HTR-8/SVneo (cell line): ENCODE data around the gene SLC39A9.
"Not testable (repeated sequence)": the region's sequence is repeated elsewhere in the genome, so short reads cannot be mapped to it uniquely, and the experiment has no call there.

ENCODE experiments used
- DNase-seq: peaks from one replicate; pipeline ENCODE4 v3.0.0; 2011; ENCODE audit warnings: low spot score, mixed read lengths; ENCODE audit not compliant: insufficient read length
- FAIRE-seq: peaks from 2 replicates; lab custom pipeline; 2011; peaks lifted over from hg19 to GRCh38; lab: Jason Lieb, UNC

Gene SLC39A9

DNA sequence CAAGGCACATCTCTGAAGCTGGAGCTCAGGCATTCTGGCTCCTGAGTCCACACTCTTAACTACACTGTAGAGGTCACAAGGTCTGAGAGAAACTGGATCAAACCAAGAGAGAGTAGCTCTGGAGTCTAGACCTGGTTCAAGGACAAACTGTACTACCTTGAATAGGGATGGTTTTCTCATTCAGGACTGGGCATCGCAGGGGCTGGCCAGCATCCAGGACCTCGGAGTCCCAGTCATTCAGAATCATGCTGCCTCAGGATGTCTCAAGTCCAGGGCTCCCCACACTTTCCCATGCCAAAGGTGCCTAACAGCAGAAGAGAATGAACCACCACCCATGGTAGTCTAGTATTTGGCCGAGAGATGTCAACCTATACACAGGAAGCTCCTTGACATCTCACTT is 72.9 kb downstream of the SLC39A9 start:
- no peak for DNase-seq
- FAIRE-seq, result no peak

DNA sequence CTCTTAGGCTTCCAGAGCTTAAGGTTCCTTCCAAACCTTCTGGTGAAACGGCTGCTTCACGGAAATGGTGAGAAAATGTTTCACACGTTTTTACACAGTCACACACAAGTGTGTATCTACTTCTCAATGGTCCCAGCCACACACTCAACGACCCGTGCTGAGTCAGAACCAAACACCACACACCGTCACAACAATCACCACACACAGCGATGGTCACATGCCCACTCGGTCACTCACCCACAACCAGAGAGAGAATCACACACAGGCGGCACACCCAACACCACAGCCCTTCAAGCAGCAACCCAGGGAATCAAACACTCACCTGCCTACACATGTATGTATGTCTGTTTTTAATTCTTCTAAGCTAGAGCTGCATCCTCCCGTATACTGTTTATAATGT is 73.4 kb downstream of the SLC39A9 start:
- FAIRE-seq, result peak; percentile 96
- DNase-seq, result no peak

DNA sequence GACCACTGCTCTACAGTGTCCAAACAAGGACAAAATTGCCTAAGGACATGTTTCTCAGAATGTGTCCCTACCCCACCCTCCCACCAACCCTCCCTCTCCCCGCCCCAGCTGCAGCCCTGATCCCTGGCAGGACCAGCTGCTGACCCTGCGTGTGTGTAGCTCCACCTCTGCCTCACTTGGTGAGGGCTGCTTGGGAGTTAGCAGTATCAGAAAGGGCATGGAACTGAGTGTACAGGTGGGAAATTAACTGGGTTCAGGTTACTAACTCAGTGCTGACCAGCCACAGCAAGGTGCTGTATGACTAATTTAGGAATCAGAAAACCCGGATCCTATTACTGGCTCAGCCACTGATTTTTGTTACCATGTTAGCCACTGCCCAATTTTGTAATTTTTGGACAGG is 74.8 kb downstream of the SLC39A9 start:
- DNase-seq, result no peak
- FAIRE-seq, result peak; percentile 87

DNA sequence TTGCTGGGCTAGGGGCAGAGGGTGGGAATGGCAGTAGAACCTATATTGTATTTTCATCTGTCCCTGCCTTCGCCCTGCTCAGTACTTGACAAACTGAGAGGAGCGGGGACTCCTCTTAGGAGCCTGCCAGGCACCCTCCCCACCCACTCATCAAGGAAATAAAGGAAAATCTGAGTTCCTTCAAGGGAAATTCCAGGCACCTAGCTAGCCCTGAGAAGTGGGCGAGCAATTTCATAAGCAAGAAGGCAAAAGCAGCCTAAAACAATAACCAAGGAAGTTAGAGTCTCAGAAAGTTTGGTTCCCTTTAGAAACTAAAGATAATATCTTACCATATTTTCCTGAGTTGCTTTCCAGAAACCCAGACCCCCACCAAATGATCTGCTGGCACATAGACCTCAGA is 75.5 kb downstream of the SLC39A9 start:
- peak; percentile 26 for FAIRE-seq

DNA sequence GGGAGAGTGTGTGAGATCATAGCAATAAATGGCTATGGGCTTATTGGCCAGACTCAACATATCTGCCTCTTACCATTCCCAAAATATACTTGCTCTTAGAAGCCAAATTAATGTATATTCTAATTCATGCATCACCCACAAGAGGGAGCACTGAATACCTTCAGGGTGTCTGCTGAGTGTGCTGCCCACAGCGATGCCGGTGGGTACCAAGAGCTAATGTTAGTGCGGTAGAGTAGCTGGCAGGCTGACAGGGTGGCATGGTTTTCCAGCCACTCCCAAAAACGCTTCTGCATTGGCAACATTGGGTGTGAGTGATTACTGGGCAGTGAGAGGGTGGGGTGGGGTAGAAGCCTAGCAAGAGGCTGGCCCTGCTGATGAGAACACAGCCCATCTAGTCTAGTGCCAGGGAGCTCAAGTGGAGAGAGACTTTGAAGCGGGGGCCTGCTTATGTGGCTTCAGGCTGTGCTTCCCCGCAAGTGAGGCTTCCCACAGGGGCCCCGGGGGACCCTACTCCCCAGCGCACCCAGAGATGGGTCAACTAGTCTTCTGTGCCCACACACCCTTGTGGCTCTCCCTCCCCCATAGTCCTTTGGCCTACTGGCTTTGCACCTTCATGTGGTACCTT is 76.8 kb downstream of the SLC39A9 start:
- FAIRE-seq (peak; percentile 96), DNase-seq (peak; percentile 68)

More for the DNA sequence above, 75.5 kb downstream of the SLC39A9 start:
- DNase-seq, result no peak

DNA sequence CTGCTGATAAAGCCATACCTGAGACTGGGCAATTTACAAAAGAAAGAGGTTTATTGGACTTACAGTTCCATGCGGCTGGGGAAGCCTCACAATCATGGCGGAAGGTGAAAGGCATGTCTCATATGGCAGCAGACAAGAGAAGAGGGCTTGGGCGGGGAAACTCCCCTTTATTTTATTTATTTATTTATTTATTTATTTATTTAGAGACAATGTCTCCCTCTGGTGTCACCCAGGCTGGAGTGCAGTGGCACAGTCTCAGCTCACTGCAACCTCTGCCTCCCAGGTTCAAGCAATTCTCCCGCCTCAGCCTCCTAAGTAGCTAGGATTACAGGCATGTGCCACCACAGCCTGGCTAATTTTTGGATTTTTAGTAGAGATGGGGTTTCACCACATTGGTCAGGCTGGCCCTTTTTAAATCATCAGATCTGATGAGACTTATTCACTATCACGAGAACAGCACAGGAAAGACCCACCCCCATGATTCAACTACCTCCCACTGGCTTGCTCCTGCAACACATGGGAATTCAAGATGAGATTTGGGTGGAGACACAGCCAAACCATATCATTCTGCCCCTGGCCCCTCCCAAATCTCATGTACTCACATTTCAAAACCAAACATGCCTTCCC is 78.4 kb downstream of the SLC39A9 start:
- not testable (repeated sequence) for FAIRE-seq, DNase-seq

DNA sequence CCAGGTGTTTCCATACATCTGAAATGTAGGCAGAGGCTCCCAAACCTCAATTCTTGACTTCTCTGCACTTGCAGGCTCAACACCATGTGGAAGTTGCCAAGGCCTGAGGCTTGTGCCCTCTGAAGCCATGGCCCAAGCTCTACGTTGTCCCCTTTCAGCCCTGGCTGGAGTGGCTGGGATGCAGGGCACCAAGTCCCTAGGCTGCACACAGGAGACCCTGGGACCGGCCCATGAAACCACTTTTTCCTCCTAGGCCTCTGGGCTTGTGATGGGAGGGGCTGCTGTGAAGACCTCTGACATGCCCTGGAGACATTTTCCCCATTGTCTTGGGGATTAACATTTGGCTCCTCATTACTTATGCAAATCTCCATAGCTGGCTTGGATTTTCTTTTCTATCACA is 79.6 kb downstream of the SLC39A9 start:
- FAIRE-seq, result not testable (repeated sequence)

DNA sequence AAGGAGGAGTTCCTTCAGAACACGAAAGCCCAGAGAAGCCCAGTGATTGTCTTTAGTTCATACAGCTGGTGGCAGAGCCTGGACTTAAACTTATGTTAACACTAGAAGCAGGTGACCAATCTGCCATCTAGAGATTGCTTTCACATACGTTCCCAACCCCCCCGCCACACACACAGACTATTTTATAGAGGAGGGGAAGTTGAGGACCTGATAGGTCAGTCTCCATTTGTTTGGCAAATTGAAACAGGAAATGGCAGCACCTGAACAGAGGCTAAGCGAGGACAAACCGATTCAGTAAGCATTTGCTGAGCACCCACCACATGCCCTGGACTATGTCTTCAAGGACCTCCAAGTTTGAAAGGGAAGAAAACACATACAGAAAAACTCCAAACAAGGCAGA is 81.2 kb downstream of the SLC39A9 start:
- no peak for DNase-seq
- FAIRE-seq, result peak; percentile 86

More for the DNA sequence above, 79.6 kb downstream of the SLC39A9 start:
- not testable (repeated sequence) for DNase-seq

DNA sequence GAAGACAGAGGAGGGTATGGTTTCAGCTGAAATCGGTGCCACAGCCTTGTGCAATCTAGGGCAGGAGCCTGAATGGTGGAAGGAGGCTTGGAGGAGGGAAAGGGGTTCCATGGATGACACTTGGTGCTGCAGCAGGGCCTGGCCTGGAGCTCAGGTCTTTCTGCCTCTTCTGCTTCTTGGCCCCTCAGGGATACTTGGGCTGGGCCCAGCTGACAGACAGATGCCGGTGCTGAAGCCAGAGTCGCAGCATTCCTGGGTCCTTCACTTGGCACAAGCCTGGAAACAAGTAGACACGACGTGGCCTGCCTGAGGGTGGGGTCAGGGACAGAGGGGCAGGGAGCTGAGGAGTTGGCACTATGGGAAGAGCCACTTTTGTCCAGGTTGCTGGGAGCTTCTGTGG is 81.6 kb downstream of the SLC39A9 start:
- DNase-seq (no peak), FAIRE-seq (no peak)

DNA sequence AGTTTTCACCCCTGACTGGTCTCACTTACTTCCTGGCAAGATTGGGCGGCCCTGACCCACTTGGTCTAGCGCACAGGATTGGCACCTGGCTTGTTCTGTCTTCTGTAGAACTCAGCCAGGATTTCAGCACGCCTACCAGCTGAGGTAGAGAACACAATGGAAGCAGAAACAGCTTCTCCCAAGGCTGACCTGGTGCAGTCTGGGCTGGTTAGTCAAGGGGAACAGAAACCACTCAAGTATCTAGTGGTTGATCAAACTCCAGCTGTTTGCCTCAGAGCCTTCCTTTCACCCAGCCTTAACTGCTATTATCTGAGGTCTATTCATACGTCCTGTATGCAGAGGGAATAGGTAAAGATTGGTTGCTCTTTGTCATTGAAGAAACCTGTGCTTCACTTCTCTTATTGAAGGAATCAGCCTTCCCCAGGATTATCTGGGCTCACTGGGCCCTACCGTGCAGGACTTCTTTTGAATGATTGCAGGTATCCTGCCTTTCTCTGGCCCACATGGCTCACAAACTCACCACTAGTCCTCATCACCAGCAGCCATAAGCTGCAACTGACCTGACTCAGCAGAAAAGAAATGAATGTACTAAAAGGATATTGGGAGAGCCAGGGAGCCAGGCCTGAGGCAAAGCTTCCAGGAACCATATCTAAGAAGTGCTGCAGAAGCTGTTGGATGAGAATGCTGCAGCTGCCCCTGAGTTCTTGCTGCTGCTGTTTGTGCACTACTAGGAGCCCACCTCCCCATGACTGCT is 83.5 kb downstream of the SLC39A9 start:
- FAIRE-seq (peak; percentile 93), DNase-seq (no peak)

DNA sequence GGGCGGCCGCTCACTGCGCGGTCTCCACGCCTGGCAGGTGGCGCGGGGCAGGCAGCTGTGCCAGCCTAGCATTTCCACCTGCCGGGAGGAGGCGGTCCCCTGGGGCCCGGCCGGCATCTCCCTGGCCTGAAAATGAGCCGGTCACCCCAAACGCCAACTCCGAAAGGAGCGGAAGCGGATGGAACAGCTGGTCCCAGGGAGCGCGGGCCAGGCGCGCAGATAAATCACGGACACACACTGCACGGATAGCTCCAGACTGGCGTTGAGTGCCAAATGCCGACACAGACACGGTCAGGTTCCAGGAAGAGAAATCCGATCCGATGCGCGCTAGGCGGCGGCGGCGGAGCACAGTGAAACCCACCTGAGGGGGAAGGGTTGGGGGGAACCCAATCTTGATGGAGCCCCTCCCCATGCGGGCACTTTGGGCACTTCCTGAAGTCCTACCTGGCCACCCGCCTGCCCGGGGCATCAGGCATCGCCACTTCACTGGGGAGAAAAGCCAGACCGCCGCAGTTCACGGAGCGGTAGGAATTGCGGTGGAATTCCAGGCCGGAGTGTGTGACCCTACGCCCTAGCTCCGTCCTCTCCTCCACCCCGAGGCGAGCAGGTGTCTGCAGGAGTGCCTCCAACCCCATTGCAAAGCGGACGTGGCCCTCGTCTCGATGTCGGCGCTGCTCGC is 85.4 kb downstream of the SLC39A9 start:
- peak; percentile 94 for FAIRE-seq
- DNase-seq, result peak; percentile 56

DNA sequence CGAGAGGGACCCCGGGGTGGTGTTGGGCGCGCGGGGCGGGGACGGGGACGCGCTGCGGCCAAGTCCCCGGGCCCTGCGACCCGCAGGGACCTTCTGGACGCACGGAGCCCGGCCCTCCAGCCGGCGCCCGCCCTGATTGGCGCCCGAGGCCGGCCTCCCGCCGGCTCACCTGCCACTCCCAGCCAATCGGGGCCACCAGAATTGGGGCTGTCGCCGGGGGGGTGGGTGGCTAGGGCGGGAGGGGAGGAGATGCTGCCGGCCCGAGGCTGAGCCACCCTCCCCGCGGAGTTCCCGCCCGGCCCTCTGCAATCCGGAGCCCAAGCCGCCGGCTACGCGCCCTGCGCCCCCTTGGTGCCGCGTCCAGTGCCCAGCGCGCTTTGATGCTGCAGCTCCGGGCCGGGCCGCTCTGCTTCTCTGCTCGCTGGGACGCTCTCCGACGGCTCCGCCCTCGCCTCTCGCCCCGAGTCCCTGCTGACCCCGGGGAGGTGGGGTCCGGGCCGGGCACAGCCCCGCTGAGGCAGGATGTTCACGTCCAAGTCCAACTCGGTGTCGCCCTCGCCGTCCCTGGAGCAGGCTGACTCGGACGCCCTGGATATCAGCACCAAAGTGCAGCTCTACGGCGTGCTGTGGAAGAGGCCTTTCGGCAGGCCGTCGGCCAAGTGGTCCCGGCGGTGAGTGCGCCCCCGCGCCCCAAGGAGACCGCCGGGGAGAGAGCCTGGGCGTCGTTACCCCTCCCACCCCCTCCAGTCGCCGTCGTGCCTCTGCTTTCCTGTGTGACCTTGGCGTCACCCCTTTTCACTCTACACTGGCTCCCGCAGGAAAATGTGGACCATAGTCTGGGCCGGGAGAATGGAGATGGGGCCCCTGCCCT is 86.2 kb downstream of the SLC39A9 start, which contains the start of gene PLEKHD1:
Gene PLEKHD1 (plus strand): TSS at position 285 of the 871 bp plus-strand sequence. CDS start 238 bp downstream, at position 523.
- FAIRE-seq, result peak; percentile 97
- DNase-seq, result peak; percentile 66

DNA sequence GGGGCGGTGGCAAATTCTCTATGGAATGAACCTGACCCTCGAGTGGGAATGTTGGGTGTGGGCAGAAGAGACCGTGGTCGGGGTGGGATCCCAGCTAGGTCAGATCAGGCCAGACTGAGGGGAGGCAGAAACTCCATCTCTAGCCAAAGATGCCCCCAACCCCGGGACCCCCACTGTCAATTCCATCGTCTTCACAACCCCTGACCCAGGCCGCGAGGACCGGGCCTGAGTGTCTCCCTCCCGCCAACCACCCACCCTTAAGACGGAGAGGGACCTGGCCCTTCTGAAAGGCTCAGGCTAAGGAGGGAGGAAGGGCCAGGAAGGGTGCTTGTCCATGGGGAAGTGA is 86.8 kb downstream of the SLC39A9 start:
- FAIRE-seq (no peak), DNase-seq (no peak)

DNA sequence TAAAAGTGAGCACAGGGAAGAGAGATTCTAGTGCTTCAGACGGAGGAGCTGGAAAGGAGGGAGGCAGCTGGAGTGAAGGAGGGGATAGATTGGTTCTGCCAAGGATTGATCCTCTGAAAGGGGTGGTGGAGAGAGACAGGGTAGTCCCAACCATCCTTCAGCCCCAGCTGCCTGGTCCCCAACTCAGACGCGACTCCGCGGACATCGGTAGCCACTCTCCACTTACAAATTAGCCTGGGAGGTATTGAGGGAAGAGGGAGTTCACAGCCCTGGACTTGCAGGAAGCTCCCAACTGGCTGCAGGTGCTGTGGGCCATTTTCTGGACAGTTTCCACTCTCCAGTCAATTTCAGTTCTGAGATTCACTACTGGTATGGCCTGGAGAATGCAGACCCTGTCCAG is 87.2 kb downstream of the SLC39A9 start:
- FAIRE-seq (peak; percentile 92), DNase-seq (no peak)

DNA sequence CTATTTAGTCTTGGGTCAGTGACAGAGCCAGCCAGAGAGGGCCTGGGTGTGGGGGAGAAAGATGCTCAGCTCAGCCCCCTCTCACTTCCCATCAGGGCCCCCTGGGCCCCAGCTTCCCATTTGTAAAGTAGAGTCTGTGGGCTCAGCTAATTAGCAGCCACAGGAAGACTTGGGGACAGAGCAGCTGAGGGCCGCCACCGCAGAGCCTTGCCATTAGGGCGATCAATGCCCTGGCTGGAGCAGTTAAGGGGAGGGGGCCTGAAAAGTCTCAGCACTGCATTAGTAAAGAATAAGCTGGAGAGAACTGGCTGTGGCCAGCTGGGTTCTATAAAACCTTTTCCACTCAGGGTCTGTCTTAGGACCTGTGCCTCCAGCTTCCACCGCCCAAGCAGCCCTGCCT is 88.7 kb downstream of the SLC39A9 start:
- peak; percentile 75 for FAIRE-seq
- no peak for DNase-seq

DNA sequence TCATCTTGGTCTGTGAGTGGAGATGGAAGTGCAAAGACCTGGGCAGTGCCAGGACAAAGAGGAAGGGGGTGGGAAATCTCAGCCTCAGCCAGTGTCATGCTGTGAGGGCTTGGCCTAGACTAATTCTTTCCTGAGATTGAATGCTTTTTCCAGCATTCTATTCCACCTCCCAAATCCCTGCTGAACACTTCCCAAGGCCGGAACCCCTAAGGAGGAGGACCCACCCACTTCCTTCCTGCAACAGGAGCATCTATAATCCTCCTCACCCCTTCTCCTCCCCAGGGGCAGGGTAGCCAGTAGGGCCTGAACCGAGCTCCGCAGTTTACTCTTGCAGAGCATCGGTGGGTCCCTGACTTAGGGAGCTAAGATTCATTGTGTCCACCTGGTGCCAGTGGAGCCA is 89.3 kb downstream of the SLC39A9 start:
- FAIRE-seq, result no peak
- DNase-seq, result no peak

DNA sequence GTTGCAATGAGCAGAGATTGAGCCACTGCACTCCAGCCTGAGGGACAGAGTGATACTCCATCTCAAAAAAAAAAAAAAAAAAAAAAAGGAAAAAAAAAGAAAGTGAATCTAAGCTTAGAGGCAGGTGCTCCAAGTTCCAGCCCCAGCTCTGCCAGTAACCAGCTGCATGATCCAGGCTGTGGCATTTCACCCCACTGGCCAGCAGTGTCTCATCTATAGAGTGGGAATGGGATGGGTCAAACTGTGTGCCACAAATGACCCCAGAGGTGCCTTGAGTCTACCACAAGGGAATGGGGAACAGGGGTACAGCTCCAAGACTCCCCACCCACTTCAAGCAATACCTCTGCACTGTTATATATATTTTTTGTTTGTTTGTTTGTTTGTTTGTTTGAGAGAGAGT is 91.0 kb downstream of the SLC39A9 start:
- no peak for FAIRE-seq
- no peak for DNase-seq

DNA sequence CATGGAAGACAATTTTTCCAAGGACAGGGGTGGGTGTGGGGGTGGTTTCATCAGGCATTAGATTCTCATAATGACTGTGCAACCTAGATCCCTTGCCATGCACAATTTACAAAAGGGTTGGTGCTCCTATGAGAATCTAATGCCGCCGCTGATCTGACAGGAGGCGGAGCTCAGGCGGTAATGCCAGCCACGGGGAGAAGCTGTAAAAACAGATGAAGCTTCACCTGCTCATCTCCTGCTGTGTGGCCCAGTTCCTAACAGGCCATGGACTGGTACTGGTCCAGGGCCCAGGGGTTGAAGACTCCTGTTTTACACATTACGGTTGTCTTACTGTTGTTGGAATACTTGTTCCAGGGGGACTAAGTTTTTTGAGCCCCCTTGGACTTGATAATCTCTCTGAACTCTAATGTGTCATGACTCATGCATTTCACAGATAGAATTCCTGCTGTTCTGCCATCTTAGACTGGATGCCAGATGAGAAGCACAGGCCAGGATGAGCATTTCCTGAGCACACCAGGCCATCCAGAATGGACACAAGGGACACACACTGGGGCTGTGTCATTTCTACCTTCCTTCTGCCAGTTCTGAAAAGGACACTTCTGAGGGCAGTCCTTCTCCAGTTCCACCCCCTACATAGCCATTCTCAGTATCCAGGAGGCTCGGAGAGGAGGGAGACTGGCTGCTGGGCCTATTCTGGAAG is 91.9 kb downstream of the SLC39A9 start:
- DNase-seq (no peak), FAIRE-seq (peak; percentile 96)

DNA sequence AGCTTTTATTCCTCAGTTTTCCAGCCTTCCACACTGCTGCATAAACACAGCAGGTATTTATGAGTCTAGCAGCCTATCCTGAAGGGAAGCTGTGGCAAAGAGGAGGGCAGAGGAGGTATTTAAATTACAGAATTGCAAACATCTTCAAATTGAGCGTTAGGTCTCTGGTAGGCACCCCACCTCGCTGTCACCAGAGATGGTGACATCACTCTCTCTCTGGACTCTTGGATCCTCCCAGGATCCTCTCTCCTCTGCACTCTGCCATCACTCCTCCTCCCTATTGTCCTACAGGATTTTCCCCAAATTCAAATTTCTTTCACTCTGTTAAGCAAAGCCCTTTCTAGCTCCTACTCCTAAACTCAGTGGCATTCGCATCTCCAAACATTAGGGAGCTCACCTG is 92.7 kb downstream of the SLC39A9 start:
- FAIRE-seq (no peak), DNase-seq (no peak)
